HG03039 (cell line): Measurements from ENCODE around the gene ALKBH1.
"Not testable (repeated sequence)": the region's sequence is repeated elsewhere in the genome, so short reads cannot be mapped to it uniquely, and the experiment has no call there.

Source experiments
- ATAC-seq: cut with Tn5 transposase; IDR thresholded peaks from one replicate; pipeline ENCODE4 v1.9.1; 2021; ENCODE audit warnings: mild to moderate bottlenecking, moderate library complexity; ENCODE audit not compliant: unreplicated experiment

ALKBH1 gene, protein sequence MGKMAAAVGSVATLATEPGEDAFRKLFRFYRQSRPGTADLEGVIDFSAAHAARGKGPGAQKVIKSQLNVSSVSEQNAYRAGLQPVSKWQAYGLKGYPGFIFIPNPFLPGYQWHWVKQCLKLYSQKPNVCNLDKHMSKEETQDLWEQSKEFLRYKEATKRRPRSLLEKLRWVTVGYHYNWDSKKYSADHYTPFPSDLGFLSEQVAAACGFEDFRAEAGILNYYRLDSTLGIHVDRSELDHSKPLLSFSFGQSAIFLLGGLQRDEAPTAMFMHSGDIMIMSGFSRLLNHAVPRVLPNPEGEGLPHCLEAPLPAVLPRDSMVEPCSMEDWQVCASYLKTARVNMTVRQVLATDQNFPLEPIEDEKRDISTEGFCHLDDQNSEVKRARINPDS

DNA sequence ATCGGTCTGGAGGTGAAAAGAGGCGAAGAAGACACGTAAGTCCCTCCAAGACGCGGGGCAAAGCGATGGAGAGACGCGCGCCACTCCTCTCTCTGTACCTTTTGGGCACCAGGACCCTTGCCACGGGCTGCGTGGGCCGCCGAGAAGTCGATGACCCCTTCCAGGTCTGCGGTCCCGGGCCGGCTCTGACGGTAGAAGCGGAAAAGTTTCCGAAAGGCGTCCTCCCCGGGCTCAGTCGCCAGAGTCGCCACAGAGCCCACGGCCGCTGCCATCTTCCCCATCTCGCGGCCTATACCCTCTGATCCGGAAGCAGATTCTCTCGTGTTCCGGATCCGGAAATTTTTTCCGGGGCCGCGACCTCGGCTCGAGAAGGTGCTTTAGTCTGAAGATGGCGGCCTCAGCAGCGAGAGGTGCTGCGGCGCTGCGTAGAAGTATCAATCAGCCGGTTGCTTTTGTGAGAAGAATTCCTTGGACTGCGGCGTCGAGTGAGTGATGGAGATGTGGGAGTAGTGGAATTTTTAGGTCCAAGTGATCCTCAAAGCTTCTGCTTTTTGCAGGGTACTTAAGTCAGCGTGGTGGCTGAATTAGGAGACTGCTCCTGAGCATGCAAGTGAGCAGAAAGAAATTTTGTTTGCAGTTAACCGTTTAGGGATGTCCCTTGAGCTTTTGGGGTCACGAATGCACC lies at the start of gene ALKBH1, which contains the start of gene SLIRP:
TSS of gene ALKBH1 (minus strand) at position 300 of the 685 bp plus-strand sequence. CDS start at position 281, 19 bp downstream.
TSS of gene SLIRP (plus strand) at position 380 of the 685 bp plus-strand sequence. CDS start at position 389, 9 bp downstream.
- peak; percentile 83 for ATAC-seq

DNA sequence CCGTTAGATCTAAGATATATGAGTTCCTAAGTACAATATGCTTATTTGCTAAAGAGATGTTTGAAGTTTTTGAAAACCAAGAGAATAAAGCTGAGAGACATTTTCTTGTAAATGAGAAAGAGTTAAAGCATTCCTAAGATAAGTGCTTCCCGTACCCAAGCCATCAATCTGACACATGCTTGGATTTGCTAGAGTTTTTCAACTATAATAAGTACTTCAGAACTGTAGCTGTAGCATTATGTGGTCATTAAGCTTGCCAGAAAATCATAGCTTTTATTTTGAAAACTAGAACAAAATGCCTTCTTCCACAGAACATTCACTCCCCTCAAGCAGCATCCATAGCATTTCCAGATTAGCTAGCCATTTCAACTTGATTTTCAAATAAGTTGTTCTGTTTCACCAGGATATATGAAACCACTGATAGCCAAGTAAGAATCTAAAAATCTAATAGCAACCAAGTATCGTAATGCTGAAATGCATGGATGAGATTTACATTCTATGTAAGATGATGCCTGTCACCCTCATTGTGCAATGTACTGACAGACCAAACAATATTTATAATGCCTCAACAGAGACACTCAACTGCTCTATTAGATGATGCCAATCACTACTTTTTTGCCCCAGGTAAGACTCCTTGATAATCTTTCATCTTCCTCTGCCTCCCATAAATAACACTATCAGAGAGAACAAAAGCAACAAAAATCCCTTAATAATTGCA lies 45.1 kb upstream of the ALKBH1 start:
- no peak for ATAC-seq

DNA sequence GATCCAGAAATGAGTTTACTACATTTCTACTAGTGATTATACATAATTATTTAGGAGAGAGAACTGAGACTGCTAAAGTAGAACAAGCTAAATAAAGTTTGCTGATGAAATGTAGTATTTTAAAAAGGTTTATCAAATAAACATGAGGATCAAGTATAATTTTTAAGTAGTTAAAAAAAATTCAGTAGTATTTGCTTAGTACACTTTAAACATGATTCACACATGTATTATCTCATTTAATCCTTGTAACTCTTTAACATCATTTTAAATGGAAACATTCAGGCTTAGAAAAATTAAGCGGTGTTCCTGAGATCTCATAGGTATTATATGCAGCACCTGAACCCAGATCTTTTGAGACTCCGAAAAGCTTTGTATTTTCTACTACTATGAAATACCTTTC lies 44.4 kb upstream of the ALKBH1 start:
- ATAC-seq: no peak

DNA sequence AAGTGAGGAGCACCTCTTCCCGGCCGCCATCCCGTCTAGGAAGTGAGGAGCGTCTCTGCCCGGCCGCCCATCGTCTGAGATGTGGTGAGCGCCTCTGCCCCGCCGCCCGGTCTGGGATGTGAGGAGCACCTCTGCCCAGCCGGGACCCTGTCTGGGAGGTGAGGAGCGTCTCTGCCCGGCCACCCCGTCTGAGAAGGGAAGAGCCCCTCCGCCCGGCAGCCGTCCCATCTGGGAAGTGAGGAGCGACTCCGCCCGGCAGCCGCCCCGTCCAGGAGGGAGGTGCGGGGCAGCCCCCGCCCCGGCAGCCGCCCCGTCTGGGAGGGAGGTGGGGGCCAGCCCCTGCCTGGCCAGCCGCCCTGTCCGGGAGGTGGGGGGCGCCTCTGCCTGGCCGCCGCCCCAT lies 39.6 kb upstream of the ALKBH1 start:
- not testable (repeated sequence) for ATAC-seq

DNA sequence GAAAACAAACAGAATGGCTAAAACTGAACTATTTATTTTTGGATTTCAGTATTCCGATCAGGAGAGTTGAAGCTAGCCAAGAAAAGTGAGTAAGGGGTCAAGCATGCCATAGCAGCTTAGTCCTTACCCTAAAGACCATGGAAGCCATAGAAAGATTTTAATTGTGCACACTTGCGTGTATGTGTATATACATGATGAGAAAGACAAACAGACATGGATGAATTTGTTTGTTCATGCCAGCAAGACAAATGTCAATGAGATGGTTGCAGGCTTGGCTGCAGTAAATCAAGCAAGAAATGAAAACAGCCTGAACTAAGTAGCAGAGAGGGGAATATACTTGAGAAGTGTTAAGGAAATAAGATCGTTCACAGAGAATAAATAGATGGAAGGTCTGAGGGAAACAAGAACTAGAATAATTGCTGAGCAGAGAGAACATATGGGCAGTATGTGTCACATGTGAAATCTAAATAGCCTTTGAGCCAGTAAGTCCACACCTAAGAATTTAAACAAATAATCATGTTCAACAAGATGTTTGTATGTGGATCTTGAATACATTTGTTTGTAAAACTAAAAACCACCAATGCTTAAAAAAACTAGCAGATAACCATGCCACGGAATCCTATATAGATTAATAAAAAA lies 38.4 kb upstream of the ALKBH1 start:
- ATAC-seq: no peak

DNA sequence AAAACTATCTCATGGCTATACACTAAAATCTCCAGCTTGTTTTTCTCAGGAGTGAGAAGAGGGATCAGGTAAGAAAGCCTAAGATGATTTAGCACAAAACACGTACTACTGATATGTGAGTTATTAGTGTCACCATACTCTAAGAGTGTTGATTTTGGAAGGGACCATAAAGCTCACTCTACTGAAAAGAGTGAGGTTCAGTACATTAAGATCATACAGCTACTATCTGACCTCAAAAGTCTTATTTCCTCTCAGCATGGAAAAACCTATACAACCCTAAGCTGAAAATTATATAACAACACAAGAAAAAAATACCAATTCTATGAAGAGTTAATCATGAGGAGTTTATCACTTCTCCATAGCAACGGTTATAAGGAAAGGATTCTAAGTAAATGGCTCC lies 33.6 kb upstream of the ALKBH1 start:
- ATAC-seq: no peak

DNA sequence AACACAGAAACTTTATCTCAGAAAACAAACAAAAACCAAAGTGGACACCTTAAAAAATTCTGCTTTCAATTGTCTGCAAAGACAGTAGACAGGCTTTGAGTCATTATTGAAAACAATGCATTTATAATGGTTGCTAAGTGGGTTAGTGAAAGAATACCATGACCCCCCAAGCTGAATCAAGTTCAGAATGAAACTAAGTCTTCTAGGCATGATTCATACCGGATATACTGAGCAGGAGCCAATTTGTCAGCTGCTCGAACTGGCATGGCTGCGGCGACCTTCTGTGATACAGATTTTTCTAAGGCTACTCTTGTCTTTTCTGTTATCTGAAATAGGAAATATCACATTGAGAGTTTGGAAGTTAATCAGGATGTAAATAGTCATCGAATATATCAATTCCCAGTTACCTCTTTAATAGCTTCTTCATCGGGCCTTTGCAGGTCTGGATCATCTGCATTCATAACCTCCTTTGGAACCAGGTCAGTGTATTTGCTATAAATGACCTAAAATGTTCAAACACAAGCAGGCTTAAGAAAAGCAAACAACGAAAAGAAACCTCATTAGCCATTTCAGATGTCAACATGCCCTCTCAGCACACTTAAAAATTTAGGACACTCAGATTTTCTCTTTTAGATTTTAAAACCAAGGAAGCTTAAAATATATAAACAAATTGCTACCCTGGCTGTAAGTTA lies 30.9 kb upstream of the ALKBH1 start:
- no peak for ATAC-seq

DNA sequence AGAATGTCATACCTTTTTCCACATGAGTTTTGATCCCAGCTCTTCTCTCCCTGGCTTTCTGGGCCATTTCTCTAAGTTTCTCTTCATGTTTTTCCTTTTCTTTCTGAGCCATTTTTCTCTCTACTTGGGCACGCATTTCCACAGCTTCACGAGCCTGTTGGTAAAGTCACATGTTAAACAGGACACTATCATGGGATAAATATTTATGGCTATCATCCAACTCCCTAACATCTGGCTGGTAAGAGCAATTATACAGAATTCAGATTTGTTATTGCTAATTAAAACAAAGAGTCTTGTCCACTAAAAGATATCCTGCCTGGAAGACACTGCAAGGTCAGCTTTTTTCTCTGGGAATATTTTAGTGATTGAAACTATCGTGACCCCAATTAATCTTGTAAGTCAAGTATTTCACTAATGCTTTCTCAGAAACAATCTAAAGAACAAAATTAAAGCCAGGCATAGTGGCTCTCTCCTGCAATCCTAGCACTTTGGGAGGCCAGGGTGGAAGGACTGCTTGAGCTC lies 23.2 kb upstream of the ALKBH1 start:
- no peak for ATAC-seq

DNA sequence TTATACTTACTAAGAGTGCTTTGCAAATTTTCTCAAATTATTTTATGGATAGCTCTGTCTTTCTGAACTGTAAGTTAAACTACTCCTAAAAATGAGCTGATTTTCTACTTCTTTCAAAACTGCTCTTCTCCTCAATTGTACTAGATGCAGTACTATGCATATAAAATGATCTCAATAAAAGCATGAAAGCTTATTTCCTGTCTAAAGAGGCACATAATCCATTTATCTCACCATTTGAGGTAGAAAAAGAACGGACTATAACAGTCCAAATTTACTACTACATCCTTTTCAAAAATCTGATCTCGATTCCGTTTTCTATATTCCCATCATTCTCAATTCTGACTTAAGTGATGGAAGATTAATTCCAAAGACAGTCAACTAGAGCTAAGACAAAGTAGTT lies 14.5 kb upstream of the ALKBH1 start:
- no peak for ATAC-seq

DNA sequence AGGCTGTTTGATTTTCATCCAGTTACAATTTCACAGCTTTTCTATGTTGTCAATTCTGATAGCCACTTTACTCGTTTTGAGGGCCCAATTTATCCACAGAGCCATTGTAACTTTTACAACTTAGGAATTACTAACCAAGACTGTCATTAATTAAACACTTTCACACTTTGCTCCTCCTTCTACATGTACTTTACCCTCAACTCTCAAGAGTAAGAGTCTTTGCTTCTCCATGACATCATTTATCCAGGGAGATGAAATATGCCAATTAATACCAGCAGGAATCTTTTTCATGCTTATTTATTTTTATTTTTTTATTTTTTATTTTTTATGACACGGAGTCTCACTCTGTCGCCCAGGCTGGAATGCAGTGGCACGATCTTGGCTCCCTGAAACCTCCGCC lies 13.6 kb upstream of the ALKBH1 start:
- no peak for ATAC-seq

DNA sequence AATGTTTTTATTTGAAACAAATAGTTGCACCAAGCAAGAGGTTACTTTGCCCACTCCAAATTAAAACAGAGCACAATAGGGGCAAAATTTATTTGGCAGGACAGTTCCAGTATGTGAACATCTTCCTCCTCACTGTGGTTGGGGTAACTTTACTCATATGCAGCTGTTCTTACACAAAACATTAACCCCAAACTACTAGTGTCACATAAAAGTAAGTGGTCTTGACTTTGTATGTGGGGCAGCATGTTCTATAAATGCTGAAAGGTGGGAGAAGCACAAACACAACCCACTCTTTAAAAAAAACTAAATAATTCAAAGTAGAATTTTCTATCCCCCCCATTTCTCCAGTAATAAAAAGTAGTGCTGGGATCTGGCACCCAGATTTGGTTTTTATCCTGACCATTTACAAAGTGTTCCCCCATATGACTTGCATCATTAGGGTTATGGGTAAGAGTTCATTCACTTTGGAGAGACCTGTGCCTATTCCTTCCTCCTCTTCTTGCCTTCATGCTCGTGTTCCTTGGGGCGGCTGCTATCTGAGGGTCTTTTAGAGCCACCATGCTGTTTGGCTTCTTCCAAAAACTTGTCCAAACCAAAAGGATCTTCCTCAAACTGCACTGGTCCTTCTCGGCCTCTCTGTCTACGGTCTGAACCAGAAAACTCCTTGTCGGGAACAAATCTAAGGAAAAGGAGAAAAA lies 9.9 kb upstream of the ALKBH1 start:
- ATAC-seq: no peak

DNA sequence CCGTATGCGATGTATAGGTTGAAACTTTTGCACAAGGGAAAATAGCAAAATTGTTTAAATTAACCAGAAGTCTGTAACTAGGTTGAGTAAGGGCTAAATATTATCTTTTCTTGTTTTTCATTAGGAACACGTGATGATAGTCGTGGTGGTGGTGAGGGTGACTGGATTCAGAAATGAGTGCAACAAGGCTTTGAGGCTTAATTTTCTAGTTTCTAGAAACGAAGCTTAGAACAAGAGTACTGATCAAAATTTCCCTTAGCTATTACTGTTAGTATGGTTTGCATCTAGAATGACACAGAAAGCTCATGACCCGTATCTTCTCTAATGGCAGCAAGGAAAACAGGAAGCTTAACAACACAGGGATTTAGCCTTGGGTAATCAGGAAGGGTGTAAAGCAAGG lies 7.1 kb upstream of the ALKBH1 start:
- ATAC-seq: no peak

DNA sequence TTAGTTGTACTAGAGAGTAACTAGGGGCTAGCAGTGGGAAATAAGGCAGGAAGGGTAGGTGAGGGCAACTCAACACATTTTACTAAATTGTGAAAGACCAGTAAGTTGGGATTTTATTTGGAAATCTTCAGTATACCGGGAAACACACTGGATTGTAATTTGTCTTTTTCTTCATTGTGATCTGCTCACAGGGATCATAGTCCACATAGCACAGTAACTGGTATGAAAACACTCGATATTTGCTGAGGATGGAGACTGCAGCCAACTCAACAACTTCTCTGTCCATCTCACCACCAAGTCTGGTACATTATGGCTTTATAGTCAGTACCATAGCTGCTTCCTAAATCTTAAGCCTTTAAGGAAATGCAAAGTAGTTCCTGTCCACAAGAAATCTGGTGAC lies 2.5 kb upstream of the ALKBH1 start:
- no peak for ATAC-seq

DNA sequence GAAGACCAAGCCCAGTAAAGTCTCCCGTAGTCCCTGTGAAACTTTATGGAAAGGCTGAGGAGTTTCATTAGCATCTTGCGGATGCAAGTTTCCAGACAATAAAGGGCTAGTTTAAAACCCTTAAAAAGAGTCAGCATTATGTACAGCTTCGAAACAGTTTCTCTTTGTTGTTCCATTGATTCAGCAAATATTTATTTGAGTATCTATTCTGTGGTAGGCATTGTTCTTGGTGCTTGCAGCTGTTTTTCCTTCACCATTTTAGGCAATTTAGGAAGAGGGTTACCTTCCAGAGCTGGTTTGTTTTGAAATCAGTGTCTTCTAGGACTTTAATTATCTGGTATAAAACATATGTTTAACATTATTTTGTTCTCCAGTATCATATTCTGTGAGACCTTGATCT lies 1.6 kb upstream of the ALKBH1 start:
- no peak for ATAC-seq

DNA sequence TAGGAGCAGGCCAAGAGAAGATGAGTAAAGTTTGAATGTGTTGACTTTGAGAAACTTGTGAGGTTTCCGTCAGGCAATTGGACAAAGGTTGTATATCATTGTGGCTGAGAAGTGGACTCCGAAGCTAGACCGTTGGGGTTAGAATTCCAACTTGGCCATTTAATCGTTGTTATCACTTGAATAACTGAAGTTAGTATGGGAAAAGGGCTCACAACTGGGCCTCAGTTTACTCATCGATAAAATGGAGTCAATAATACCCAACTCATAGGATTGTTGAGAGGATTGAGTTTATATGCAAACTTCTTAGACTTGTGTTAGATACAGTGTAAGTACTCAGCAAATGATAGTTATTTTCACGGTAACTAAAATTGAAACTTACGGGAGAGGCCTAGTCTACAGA lies 926 bp upstream of the ALKBH1 start:
- no peak for ATAC-seq

DNA sequence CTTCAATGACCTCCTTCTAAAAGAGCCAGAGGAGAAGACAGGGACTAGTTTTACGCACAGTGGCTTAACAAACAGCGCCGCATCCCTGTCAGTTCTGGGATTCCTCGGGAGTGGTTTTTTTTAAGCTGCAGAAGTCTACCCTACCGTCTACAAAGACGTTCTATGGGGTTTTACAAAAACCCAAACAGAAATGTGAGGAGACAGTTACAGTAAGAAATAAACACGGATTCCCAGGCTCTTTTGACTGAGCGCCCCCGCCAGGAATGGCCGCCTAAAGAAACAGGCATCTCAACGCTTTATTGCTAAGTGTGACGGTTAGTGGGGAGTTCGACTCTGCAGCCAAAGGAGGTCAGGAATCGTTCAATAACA lies 484 bp downstream of the ALKBH1 start:
- peak; percentile 16 for ATAC-seq

DNA sequence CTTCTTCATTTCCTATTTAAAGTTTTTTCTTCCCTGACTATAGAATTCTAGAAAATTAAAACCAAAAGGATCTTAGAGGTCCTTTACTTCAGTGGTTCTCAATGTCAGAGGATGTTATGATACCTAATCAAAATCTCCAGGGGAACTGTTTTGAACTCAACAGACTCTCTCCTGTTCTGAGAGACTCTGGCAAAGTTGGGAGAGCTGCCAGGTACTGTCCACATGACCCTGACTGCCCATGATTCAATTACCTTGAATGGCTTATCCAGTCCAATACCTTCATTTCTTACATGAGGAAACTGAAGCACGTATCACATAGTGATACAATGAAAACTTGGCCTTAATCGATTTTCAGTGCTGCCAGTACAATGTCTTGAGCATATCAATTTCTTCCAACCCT lies 16.6 kb downstream of the ALKBH1 start:
- ATAC-seq: no peak

DNA sequence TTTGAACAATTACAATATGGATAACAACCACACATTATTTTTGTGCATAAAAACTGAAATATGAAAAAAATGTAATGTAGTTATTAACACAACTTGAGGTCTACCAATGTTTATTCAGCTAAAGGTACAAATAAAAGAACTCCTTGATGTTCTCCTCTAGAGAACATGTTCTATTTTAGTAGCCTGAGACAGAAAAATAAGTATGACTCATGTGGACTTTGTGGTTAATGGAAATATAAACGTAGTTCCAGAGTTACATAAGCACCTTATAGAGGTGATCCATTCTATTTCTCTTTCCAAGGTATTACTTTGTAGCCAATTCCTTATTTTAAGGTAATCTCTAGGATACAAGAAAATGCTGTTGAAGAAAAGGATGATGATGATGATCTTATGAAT lies 25.7 kb downstream of the ALKBH1 start:
- no peak for ATAC-seq

DNA sequence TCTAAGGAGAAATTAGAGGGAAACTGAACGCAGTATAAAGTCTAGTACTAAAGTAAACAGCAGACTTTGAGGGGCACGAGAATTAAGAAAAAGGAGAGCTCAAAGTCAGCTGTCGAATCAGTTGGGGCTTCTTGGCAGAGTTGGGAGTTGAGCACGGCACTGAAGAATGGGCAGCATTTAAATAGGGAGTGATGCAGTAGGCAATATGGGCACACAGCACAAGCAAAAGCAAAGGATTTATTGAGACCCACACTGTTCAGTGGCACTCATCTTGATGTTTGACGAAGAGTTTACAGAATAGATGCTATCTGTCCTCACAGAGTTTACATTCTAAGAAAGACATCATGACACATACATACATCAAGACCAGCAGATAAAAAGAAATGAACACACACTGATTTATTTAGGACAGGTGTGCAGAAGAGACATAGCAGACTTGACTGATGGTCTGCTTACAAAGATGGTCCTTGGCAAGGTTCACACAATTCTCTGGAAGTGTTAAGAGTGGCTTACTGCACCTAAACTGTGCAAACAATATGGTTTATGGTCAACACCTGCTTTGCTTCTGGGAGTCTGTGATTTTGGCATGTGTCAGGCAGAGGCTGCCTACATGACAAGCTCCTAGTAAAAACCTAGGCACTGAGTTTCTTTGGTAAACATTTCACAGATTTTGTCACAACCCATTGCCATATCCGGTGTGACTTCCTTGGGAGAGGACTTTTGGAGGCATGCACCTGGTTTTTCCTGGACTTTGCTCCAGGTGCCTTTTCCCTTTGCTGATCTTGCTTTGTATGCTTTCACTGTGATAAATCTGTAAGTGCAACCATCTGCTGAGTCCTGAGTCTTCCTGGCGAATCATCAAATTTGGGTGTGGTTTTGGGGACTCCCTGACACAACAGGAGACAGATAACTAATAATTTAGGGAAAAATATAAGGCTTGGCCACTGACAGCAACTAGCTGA lies 26.3 kb downstream of the ALKBH1 start:
- no peak for ATAC-seq
